A549 (cell line): ENCODE data around the gene HNRNPLL. TPM values are rescaled to one million over a fixed set of nuclear protein-coding genes. Genes with fewer than 3 reads are reported as not detected.
A peak's percentile ranks its signal among the peaks of the same experiment; 100 is the strongest.
"Not testable (repeated sequence)": the region's sequence is repeated elsewhere in the genome, so short reads cannot be mapped to it uniquely, and the experiment has no call there.

Experiments used
- ATAC-seq, 2 experiments: fragments of 200-7000 bp in 1 of 2; fragments of >200 bp in 1 of 2; cut with Nextera tagmentation in 1 of 2; cut with Tn5 transposase in 1 of 2; 3 replicates each; pipeline versions ENCODE4 v1.8.0 to v1.9.1; 2018 to 2020; ENCODE audit warnings: mild to moderate bottlenecking in 1 of 2, moderate library complexity in 1 of 2
- CTCF ChIA-PET: fragments of 300-600 bp; sonication (Branson Sonifier 250); formaldehyde crosslinking; extraction: SDS; loops from one replicate; lab custom pipeline; 2021; ENCODE audit warnings: antibody characterized with exemption, inconsistent platforms; lab: Yijun Ruan, JAX
- POLR2A ChIA-PET: fragments of 350-600 bp; formaldehyde crosslinking; extraction: SDS; loops from one replicate; lab custom pipeline; 2021; ENCODE audit warnings: antibody characterized with exemption, inconsistent platforms; lab: Yijun Ruan, JAX
- DNase-seq, 2 experiments: peaks; one replicate each; pipeline versions ENCODE4 v3.0.0 to v3.0.0-alpha.2; 2011 to 2016; ENCODE audit warnings: low read depth in 1 of 2, low spot score in 1 of 2
- FAIRE-seq: peaks from 2 replicates; lab custom pipeline; 2011; peaks lifted over from hg19 to GRCh38; lab: Jason Lieb, UNC
- H3K27ac ChIP-seq, 2 experiments: fragments of >200 bp; sonication (Bioruptor Twin); formaldehyde crosslinking; 3 replicates each; pipeline ENCODE4 v1.5.1; 2016 to 2017
- H3K4me1 ChIP-seq: fragments of >200 bp; sonication (Bioruptor Twin); formaldehyde crosslinking; 3 replicates; pipeline ENCODE4 v1.6.1; 2016
- H3K4me2 ChIP-seq: fragments of >200 bp; sonication (Bioruptor Twin); formaldehyde crosslinking; 3 replicates; pipeline ENCODE4 v1.6.1; 2016
- H3K4me3 ChIP-seq: fragments of >200 bp; sonication (Bioruptor Twin); formaldehyde crosslinking; 3 replicates; pipeline ENCODE4 v1.5.1; 2016
- H3K9me3 ChIP-seq: fragments of >200 bp; sonication (Bioruptor Twin); formaldehyde crosslinking; 3 replicates; pipeline ENCODE4 v1.6.1; 2016
- BHLHE40 ChIP-seq: IDR thresholded peaks from 2 replicates; pipeline ENCODE4 v1.6.1; 2012; ENCODE audit warnings: low read depth, low read length, inconsistent platforms
- CHD4 ChIP-seq: fragments of 200-600 bp; sonication (generic); IDR thresholded peaks from 2 replicates; pipeline ENCODE4 v1.6.1; 2016; ENCODE audit warnings: antibody characterized with exemption, mild to moderate bottlenecking, borderline replicate concordance
- EHF ChIP-seq: fragments of 250-450 bp; sonication (Bioruptor Pico); IDR thresholded peaks from 2 replicates; pipeline ENCODE4 v1.5.0; 2020; ENCODE audit warnings: mild to moderate bottlenecking
- FOSB ChIP-seq: fragments of 250-450 bp; sonication (Bioruptor Pico); IDR thresholded peaks from 2 replicates; pipeline ENCODE4 v1.5.0; 2020; ENCODE audit warnings: mild to moderate bottlenecking, moderate library complexity
- FOSL2 ChIP-seq, 2 experiments: fragments of 450-650 bp in 1 of 2; fragments of >200 bp in 1 of 2; sonication (Bioruptor Twin) in 1 of 2; formaldehyde crosslinking; IDR thresholded peaks; 2 replicates each; pipeline versions ENCODE4 v1.5.0 to v1.6.1; 2016 to 2020; ENCODE audit warnings: mild to moderate bottlenecking in 1 of 2, moderate library complexity in 1 of 2
- GATA3 ChIP-seq: IDR thresholded peaks from 2 replicates; pipeline ENCODE4 v1.6.1; 2012; ENCODE audit warnings: borderline replicate concordance
- HDAC2 ChIP-seq: fragments of 200-600 bp; sonication (generic); IDR thresholded peaks from 2 replicates; pipeline ENCODE4 v1.6.1; 2016
- HOXB5 ChIP-seq: fragments of 250-450 bp; sonication (Bioruptor Pico); IDR thresholded peaks from 2 replicates; pipeline ENCODE4 v1.5.0; 2020; ENCODE audit warnings: mild to moderate bottlenecking, moderate library complexity
- JUN ChIP-seq, 2 experiments: fragments of >200 bp; sonication (Bioruptor Twin); formaldehyde crosslinking; IDR thresholded peaks; 2 replicates in 1 of 2; 3 replicates in 1 of 2; pipeline ENCODE4 v1.6.1; 2016 to 2017
- KDM1A ChIP-seq: fragments of 200-600 bp; sonication (generic); IDR thresholded peaks from 2 replicates; pipeline ENCODE4 v1.6.1; 2016; ENCODE audit warnings: low read depth, mild to moderate bottlenecking
- MAX ChIP-seq: IDR thresholded peaks from 2 replicates; pipeline ENCODE4 v1.6.1; 2012
- MAZ ChIP-seq: fragments of 150-350 bp; IDR thresholded peaks from 2 replicates; pipeline ENCODE4 v1.6.1; 2014; ENCODE audit warnings: antibody characterized with exemption, low read depth, low read length, borderline replicate concordance
- NPAS2 ChIP-seq: fragments of 250-450 bp; sonication (Bioruptor Pico); IDR thresholded peaks from 2 replicates; pipeline ENCODE4 v1.8.0; 2022; ENCODE audit warnings: mild to moderate bottlenecking, moderate library complexity, borderline replicate concordance
- PBX3 ChIP-seq: IDR thresholded peaks from 2 replicates; pipeline ENCODE4 v1.6.1; 2012
- RAD21 ChIP-seq, 2 experiments: fragments of >200 bp in 1 of 2; sonication (Bioruptor Twin) in 1 of 2; formaldehyde crosslinking in 1 of 2; IDR thresholded peaks in 1 of 2; conservative IDR thresholded peaks in 1 of 2; 2 replicates in 1 of 2; 3 replicates in 1 of 2; pipeline ENCODE4 v1.6.1; 2012 to 2018; ENCODE audit warnings: inconsistent platforms in 1 of 2
- RFX5 ChIP-seq: fragments of 450-650 bp; IDR thresholded peaks from 2 replicates; pipeline ENCODE4 v1.7.1; 2014; ENCODE audit warnings: antibody characterized with exemption, mild to moderate bottlenecking, moderate library complexity
- RNF2 ChIP-seq: fragments of 200-600 bp; sonication (generic); IDR thresholded peaks from 2 replicates; pipeline ENCODE4 v1.6.1; 2016; ENCODE audit warnings: low read depth, mild to moderate bottlenecking, antibody characterized with exemption, moderate library complexity, borderline replicate concordance
- SMC3 ChIP-seq: fragments of >200 bp; sonication (Bioruptor Twin); formaldehyde crosslinking; IDR thresholded peaks from 3 replicates; pipeline ENCODE4 v1.6.1; 2018; ENCODE audit warnings: inconsistent platforms
- TP53 ChIP-seq: fragments of 250-450 bp; sonication (Bioruptor Pico); IDR thresholded peaks from 2 replicates; pipeline ENCODE4 v1.5.0; 2021; ENCODE audit warnings: mild to moderate bottlenecking, moderate library complexity
- ZC3H11A ChIP-seq: fragments of 450-650 bp; IDR thresholded peaks from 2 replicates; pipeline ENCODE4 v1.6.1; 2014; ENCODE audit warnings: antibody characterized with exemption, mild to moderate bottlenecking
- WGBS: methylation state at CpG from one replicate; pipeline ENCODE4 v1.1.6; 2017; ENCODE audit errors: missing lambda C conversion rate; 5-methylcytosine and 5-hydroxymethylcytosine counted together
- polyA plus RNA-seq, 4 experiments: library from polyadenylated mRNA; depleted of rRNA in 3 of 4; stranded (reverse); fragments of >200 nt; fragmentation: RNase III in 1 of 4; extraction: RNeasy Plus Mini Kit Qiagen cat#74134 plus additional on column Dnase treatment in 1 of 4; gene quantifications; 2 replicates in 3 of 4; 3 replicates in 1 of 4; pipeline ENCODE4 v1.2.3, GENCODE V29; 2011 to 2017
- TF ChIP-seq, protein P1 (sequence below): fragments of 150-350 bp; IDR thresholded peaks from 2 replicates; pipeline ENCODE4 v1.6.1; 2014; ENCODE audit warnings: low read depth, mild to moderate bottlenecking, low read length
- TF ChIP-seq, protein P2 (sequence below): IDR thresholded peaks from 2 replicates; pipeline ENCODE4 v1.6.1; 2012; ENCODE audit warnings: low read depth, borderline replicate concordance

The HNRNPLL gene
- polyA plus RNA-seq, 2 of the 4 experiments (the other 2 are of a cell fraction) = 39.0 to 73.8 TPM

DNA sequence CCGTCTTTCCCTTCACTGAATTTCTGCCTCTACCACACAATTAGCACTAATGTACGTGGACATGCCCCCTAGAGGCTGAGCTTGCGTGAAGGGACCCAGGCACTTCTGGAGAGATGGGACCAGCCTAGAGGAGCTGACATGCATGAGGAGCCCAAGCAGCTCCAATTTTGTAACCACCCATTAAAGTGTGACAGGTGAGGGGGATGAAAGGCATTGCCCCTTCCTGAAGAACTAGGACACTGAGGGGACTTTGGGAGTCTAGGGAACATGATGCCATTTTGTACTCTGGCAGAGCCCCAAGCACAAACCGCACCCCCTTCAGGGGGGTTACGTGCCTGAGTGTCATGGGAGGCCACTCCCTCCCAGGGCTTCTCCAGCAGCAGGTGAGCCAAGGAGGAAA, 63.6 kb downstream of the HNRNPLL start:
- no peak for TF ChIP-seq RFX5
- TF ChIP-seq KDM1A = no peak
- no peak for TF ChIP-seq EHF (CRISPR knock-in tag)
- TF ChIP-seq FOSB (CRISPR knock-in tag) = no peak
- no peak for TF ChIP-seq BHLHE40
- no peak for TF ChIP-seq CHD4
- TF ChIP-seq TP53 (CRISPR knock-in tag) = no peak
- TF ChIP-seq RAD21 (conservative IDR thresholded peaks at IDR 0.05 in 1 of 2, IDR thresholded peaks at IDR 0.05 in 1 of 2) = no peak
- TF ChIP-seq, all 56 proteins: peak for 0
- 75% methylated on average over 5 of the region's 5 CpGs for WGBS
- FAIRE-seq (no peak), DNase-seq (no peak), ATAC-seq (no peak)
- H3K27ac ChIP-seq = no peak overlapping the region
- no peak overlapping the region for H3K4me3 ChIP-seq
- CTCF ChIA-PET = interaction anchor here (0.8 to 7.8 kb wide), 5 partner anchors 43 to 203 kb away, joined by 3 to 60 read pairs (median 5); no protein-coding TSS in a partner anchor
- POLR2A ChIA-PET = no interaction called here
- no peaks in the 10 kb centered on the region for H3K9me3 ChIP-seq
- H3K4me1 ChIP-seq = peaks cover 24% of the 10 kb centered on the region
- no peak overlapping the region for H3K4me2 ChIP-seq

GRCh38 chr2:38537937-38538525, 64.7 kb downstream of the HNRNPLL start:
- TF ChIP-seq FOSB (CRISPR knock-in tag) (no peak), NPAS2 (no peak), SMC3 (no peak), PBX3 (no peak)
- POLR2A ChIA-PET = no interaction called here
- ATAC-seq (no peak), FAIRE-seq (no peak), DNase-seq (no peak)
- Histone ChIP-seq H3K9me3 (no peaks in the 10 kb centered on the region), H3K27ac (no peak overlapping the region), H3K4me2 (no peak overlapping the region), H3K4me1 (peaks cover 15% of the 10 kb centered on the region), H3K4me3 (no peak overlapping the region)
- CTCF ChIA-PET = interaction anchor here (1.1 to 7.8 kb wide), 10 partner anchors 15 to 204 kb away, joined by 3 to 60 read pairs (median 9); no protein-coding TSS in a partner anchor
- WGBS = 65% methylated on average over 3 of the region's 3 CpGs

DNA sequence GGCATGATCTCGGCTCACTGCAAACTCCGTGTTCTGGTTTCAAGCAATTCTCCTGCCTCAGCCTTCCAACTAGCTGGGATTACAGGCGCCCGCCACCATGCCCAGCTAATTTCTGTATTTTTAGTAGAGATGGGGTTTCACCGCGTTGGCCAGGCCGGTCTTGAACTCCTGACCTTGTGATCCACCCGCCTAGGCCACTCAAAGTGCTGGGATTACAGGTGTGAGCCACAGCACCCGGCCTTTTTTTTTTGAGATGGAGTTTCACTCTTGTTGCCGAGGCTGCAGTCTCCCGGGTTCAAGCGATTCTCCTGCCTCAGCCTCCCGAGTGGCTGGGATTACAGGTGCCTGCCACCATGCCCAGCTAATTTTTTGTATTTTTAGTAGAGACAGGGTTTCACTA, 65.4 kb downstream of the HNRNPLL start:
- DNase-seq, FAIRE-seq, H3K9me3 ChIP-seq, H3K4me1 ChIP-seq, H3K4me3 ChIP-seq, H3K4me2 ChIP-seq, H3K27ac ChIP-seq, ATAC-seq: not testable (repeated sequence)
- ChIA-PET CTCF (interaction anchor here (0.8 to 7.8 kb wide), 18 partner anchors 9 to 204 kb away, joined by 3 to 60 read pairs (median 6); no protein-coding TSS in a partner anchor), POLR2A (interaction anchor here (0.7 to 2.6 kb wide), 2 partner anchors 214 to 1571 kb away, joined by 3 to 22 read pairs; partner anchors contain the start of genes SRSF7 and STRN)
- WGBS = 92% methylated on average over 13 of the region's 13 CpGs

- peak overlapping the region; percentile 81 for H3K4me2 ChIP-seq
- ChIA-PET CTCF (interaction anchor here (0.6 to 7.8 kb wide), 65 partner anchors 8 to 1396 kb away, joined by 3 to 60 read pairs (median 4); partner anchors contain the start of genes HNRNPLL and SRSF7), POLR2A (interaction anchor here (0.7 to 2.6 kb wide), 4 partner anchors 66 to 290 kb away, joined by 3 to 22 read pairs (median 3); partner anchors contain the start of gene SRSF7)
- FAIRE-seq (no peak), DNase-seq (peak; percentile 76 to 82), ATAC-seq (peak; percentile 92 to 97)
- 15% methylated on average over 31 of the region's 53 CpGs for WGBS
- peak overlapping the region; percentile 68 for H3K4me3 ChIP-seq
- peak overlapping the region; percentile 71 to 86 for H3K27ac ChIP-seq
- H3K4me1 ChIP-seq = 0 out of 3 replicates have a peak, but pooled peaks cover 3% of the 10 kb centered on the region
- no peaks in the 10 kb centered on the region for H3K9me3 ChIP-seq
- peak; percentile 24; the same call in 1 of the 2 replicates for TF ChIP-seq HDAC2
- no peak for TF ChIP-seq GATA3
- peak in 1 of 2 experiments; percentile 47; a peak in 1 of 5 replicates for TF ChIP-seq JUN (IDR thresholded peaks at IDR 0.05)
- 0 out of 2 replicates have a peak, but pooled peaks have one; percentile 33 for TF ChIP-seq RNF2
- TF ChIP-seq MAZ = 0 out of 2 replicates have a peak, but pooled peaks have one; percentile 37
- TF ChIP-seq ZC3H11A = no peak
- peak; percentile 86 for TF ChIP-seq MAX
- no peak for TF ChIP-seq PBX3
- TF ChIP-seq SMC3 = peak; percentile 96
- no peak for TF ChIP-seq FOSL2 (IDR thresholded peaks at IDR 0.05)
- TF ChIP-seq FOSL2 (CRISPR knock-in tag; IDR thresholded peaks at IDR 0.05) = peak; percentile 19; the same call in 1 of the 2 replicates
- TF ChIP-seq, protein P1, sequence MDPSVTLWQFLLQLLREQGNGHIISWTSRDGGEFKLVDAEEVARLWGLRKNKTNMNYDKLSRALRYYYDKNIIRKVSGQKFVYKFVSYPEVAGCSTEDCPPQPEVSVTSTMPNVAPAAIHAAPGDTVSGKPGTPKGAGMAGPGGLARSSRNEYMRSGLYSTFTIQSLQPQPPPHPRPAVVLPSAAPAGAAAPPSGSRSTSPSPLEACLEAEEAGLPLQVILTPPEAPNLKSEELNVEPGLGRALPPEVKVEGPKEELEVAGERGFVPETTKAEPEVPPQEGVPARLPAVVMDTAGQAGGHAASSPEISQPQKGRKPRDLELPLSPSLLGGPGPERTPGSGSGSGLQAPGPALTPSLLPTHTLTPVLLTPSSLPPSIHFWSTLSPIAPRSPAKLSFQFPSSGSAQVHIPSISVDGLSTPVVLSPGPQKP = no peak
- TF ChIP-seq HOXB5 (CRISPR knock-in tag) = peak; percentile 26; the same call in 1 of the 2 replicates
- TF ChIP-seq, protein P2, sequence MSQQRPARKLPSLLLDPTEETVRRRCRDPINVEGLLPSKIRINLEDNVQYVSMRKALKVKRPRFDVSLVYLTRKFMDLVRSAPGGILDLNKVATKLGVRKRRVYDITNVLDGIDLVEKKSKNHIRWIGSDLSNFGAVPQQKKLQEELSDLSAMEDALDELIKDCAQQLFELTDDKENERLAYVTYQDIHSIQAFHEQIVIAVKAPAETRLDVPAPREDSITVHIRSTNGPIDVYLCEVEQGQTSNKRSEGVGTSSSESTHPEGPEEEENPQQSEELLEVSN = peak; percentile 56; the same call in 1 of the 2 replicates
Measured at GRCh38 chr2:38535744-38536506, 66.8 kb downstream of the HNRNPLL start.
